Lower leg skin (tissue), 3 donors: Measurements from ENCODE around the gene PRR11.

Experiments used
- POLR2A ChIP-seq, 2 donors: fragments of 450-650 bp; IDR thresholded peaks; one replicate each; pipeline ENCODE4 v1.6.1; 2016 to 2017; ENCODE audit warnings: antibody characterized with exemption in 2 of 2, mild to moderate bottlenecking in 1 of 2, moderate library complexity in 1 of 2
- TF ChIP-seq, protein P1 (sequence below), 3 donors: fragments of 450-650 bp; IDR thresholded peaks; one replicate each; pipeline ENCODE4 v1.5.1; 2016; ENCODE audit warnings: antibody characterized with exemption in 3 of 3, mild to moderate bottlenecking in 3 of 3, moderate library complexity in 2 of 3

GRCh38 chr17:59110973-59111372, 44.6 kb upstream of the PRR11 start:
- TF ChIP-seq, protein P1, sequence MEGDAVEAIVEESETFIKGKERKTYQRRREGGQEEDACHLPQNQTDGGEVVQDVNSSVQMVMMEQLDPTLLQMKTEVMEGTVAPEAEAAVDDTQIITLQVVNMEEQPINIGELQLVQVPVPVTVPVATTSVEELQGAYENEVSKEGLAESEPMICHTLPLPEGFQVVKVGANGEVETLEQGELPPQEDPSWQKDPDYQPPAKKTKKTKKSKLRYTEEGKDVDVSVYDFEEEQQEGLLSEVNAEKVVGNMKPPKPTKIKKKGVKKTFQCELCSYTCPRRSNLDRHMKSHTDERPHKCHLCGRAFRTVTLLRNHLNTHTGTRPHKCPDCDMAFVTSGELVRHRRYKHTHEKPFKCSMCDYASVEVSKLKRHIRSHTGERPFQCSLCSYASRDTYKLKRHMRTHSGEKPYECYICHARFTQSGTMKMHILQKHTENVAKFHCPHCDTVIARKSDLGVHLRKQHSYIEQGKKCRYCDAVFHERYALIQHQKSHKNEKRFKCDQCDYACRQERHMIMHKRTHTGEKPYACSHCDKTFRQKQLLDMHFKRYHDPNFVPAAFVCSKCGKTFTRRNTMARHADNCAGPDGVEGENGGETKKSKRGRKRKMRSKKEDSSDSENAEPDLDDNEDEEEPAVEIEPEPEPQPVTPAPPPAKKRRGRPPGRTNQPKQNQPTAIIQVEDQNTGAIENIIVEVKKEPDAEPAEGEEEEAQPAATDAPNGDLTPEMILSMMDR (IDR thresholded peaks at IDR 0.05), result no peak
- TF ChIP-seq POLR2A (IDR thresholded peaks at IDR 0.05), result no peak
